Measurements from ENCODE around the gene PCNX2.

DNA sequence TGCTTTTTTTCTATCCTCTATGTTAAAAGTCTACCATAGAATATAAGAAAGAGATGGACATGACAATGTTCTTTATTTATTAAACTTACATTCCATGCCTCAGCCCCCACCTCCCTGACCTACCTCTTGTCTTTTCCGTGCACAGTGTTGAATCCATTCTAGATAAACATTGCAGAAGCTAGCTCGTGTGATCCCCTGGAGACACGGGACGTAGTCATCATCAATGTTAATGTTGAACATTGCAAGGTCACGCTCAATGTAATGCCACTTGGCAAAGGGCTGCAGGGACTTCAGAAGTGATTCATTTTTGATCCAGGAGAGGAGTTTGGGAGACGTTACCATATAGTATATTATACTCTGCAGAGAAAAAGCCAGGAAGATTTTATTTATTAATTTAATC lies 278.7 kb downstream of the PCNX2 start:
- TF ChIP-seq, protein P1, sequence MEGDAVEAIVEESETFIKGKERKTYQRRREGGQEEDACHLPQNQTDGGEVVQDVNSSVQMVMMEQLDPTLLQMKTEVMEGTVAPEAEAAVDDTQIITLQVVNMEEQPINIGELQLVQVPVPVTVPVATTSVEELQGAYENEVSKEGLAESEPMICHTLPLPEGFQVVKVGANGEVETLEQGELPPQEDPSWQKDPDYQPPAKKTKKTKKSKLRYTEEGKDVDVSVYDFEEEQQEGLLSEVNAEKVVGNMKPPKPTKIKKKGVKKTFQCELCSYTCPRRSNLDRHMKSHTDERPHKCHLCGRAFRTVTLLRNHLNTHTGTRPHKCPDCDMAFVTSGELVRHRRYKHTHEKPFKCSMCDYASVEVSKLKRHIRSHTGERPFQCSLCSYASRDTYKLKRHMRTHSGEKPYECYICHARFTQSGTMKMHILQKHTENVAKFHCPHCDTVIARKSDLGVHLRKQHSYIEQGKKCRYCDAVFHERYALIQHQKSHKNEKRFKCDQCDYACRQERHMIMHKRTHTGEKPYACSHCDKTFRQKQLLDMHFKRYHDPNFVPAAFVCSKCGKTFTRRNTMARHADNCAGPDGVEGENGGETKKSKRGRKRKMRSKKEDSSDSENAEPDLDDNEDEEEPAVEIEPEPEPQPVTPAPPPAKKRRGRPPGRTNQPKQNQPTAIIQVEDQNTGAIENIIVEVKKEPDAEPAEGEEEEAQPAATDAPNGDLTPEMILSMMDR (conservative IDR thresholded peaks at IDR 0.05; ENCODE audit: low read length) = no peak
- TF ChIP-seq EZH2phosphoT487 (IDR thresholded peaks at IDR 0.05; ENCODE audit: borderline replicate concordance) = no peak

Measured in Loucy (cell line).